OCI-LY3 (cell line): Measurements from ENCODE around the gene ARID2.

Source experiments
- H2AFZ ChIP-seq: fragments of 200-600, 300-600 bp; shearing (Covaris generic); 2 replicates; pipeline ENCODE4 v1.6.0; 2014; ENCODE audit warnings: antibody characterized with exemption, low read depth, low read length
- H3K27ac ChIP-seq: fragments of 200-600, 300-600 bp; sonication (generic); 2 replicates; pipeline ENCODE4 v1.5.1; 2014; ENCODE audit warnings: mild to moderate bottlenecking, low read length, moderate library complexity, mixed read lengths
- H3K27me3 ChIP-seq: fragments of 200-600, 300-600 bp; sonication (generic); 2 replicates; pipeline ENCODE4 v1.6.1; 2014; ENCODE audit warnings: low read depth, low read length, mixed read lengths
- H3K36me3 ChIP-seq: fragments of 200-600, 300-600 bp; sonication (generic); replicated peaks from 2 replicates; pipeline ENCODE3; 2014; ENCODE audit warnings: low read depth, low read length, mixed read lengths
- H3K4me1 ChIP-seq: fragments of 300-600, 200-600 bp; sonication (generic); 2 replicates; pipeline ENCODE4 v1.6.1; 2014; ENCODE audit warnings: low read length, mixed read lengths
- H3K4me2 ChIP-seq: fragments of 200-600, 300-600 bp; sonication (generic); 2 replicates; pipeline ENCODE4 v1.6.1; 2014; ENCODE audit warnings: low read length, mixed read lengths
- H3K4me3 ChIP-seq: fragments of 300-600, 200-600 bp; sonication (generic); 2 replicates; pipeline ENCODE4 v1.5.1; 2014; ENCODE audit warnings: antibody characterized with exemption, mild to moderate bottlenecking, low read length, moderate library complexity
- H3K79me2 ChIP-seq: fragments of 300-600, 200-600 bp; shearing (Covaris generic); 2 replicates; pipeline ENCODE4 v1.6.1; 2014; ENCODE audit warnings: mild to moderate bottlenecking, low read length, mixed read lengths
- H3K9ac ChIP-seq: fragments of 300-600, 200-600 bp; shearing (Covaris generic); 2 replicates; pipeline ENCODE4 v1.6.0; 2014; ENCODE audit warnings: mild to moderate bottlenecking, low read length, moderate library complexity
- H3K9me3 ChIP-seq: fragments of 200-600, 300-600 bp; shearing (Covaris generic); 2 replicates; pipeline ENCODE4 v1.6.1; 2014; ENCODE audit warnings: low read length, mixed read lengths; ENCODE audit not compliant: insufficient read depth
- H4K20me1 ChIP-seq: fragments of 200-600, 300-600 bp; sonication (generic); 2 replicates; pipeline ENCODE4 v1.6.1; 2016; ENCODE audit warnings: low read length, mixed read lengths; ENCODE audit not compliant: insufficient read depth
- EZH2phosphoT487 ChIP-seq: fragments of 200-600 bp; shearing (Covaris generic); IDR thresholded peaks from 2 replicates; pipeline ENCODE4 v1.6.1; 2018; ENCODE audit warnings: antibody characterized with exemption, mixed run types, low read depth
- TF ChIP-seq, protein P1 (sequence below): fragments of 200-600, 300-600 bp; sonication (generic); IDR thresholded peaks from 2 replicates; pipeline ENCODE4 v1.5.1; 2014; ENCODE audit warnings: antibody characterized with exemption, low read length, low read depth

The ARID2 gene

GRCh38 chr12:45732250-45732649 is 2.7 kb downstream of the ARID2 start:
- Histone ChIP-seq H3K4me1 (peaks cover 14% of the 10 kb centered on the region), H3K36me3 (peaks cover 32% of the 10 kb centered on the region), H4K20me1 (peaks cover 3% of the 10 kb centered on the region), H3K9me3 (no peaks in the 10 kb centered on the region), H3K9ac (peak overlapping the region; percentile 82), H3K4me2 (peak overlapping the region; percentile 65), H3K79me2 (peaks cover 66% of the 10 kb centered on the region), H3K4me3 (peak overlapping the region; percentile 86), H3K27ac (no peak overlapping the region), H2AFZ (no peak overlapping the region), H3K27me3 (no peaks in the 10 kb centered on the region)
- TF ChIP-seq, protein P1, sequence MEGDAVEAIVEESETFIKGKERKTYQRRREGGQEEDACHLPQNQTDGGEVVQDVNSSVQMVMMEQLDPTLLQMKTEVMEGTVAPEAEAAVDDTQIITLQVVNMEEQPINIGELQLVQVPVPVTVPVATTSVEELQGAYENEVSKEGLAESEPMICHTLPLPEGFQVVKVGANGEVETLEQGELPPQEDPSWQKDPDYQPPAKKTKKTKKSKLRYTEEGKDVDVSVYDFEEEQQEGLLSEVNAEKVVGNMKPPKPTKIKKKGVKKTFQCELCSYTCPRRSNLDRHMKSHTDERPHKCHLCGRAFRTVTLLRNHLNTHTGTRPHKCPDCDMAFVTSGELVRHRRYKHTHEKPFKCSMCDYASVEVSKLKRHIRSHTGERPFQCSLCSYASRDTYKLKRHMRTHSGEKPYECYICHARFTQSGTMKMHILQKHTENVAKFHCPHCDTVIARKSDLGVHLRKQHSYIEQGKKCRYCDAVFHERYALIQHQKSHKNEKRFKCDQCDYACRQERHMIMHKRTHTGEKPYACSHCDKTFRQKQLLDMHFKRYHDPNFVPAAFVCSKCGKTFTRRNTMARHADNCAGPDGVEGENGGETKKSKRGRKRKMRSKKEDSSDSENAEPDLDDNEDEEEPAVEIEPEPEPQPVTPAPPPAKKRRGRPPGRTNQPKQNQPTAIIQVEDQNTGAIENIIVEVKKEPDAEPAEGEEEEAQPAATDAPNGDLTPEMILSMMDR: no peak
- TF ChIP-seq EZH2phosphoT487: no peak

DNA sequence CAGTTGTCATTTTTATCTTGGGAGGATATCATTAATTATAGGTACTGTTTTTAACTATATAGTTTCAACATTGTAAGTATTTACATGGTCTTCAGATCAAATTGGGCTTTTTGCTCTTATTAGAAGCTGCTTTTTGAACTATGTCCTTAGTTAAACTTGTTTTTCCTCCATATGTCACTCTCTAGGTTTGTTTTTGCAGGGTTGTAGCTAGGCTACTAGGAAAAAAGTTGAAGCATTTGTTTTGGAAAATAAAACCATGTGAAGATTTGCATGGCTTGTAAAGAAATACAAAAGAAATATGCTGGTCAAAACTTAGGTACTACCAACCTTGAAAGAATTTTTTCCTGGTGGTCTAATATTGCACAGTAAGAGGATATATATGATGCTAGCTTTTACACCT is 3.4 kb downstream of the ARID2 start:
- peak overlapping the region; percentile 65; the same call in 1 of the 2 replicates for H3K4me2 ChIP-seq
- H2AFZ ChIP-seq: no peak overlapping the region
- no peak overlapping the region for H3K9ac ChIP-seq
- H3K4me3 ChIP-seq: no peak overlapping the region
- H4K20me1 ChIP-seq: peaks cover 7% of the 10 kb centered on the region
- H3K9me3 ChIP-seq: no peaks in the 10 kb centered on the region
- H3K79me2 ChIP-seq: peaks cover 73% of the 10 kb centered on the region
- no peaks in the 10 kb centered on the region for H3K27me3 ChIP-seq
- TF ChIP-seq EZH2phosphoT487: no peak
- TF ChIP-seq, protein P1: no peak
- no peak overlapping the region for H3K27ac ChIP-seq
- H3K4me1 ChIP-seq: peaks cover 14% of the 10 kb centered on the region
- peaks cover 38% of the 10 kb centered on the region for H3K36me3 ChIP-seq

- H3K4me3 ChIP-seq: no peak overlapping the region
- H2AFZ ChIP-seq: no peak overlapping the region
- peaks cover 11% of the 10 kb centered on the region for H4K20me1 ChIP-seq
- TF ChIP-seq, protein P1: no peak
- TF ChIP-seq EZH2phosphoT487: no peak
- no peak overlapping the region for H3K4me2 ChIP-seq
- no peaks in the 10 kb centered on the region for H3K27me3 ChIP-seq
- H3K79me2 ChIP-seq: peaks cover 89% of the 10 kb centered on the region
- no peaks in the 10 kb centered on the region for H3K9me3 ChIP-seq
- peaks cover 58% of the 10 kb centered on the region for H3K36me3 ChIP-seq
- peaks cover 6% of the 10 kb centered on the region for H3K4me1 ChIP-seq
- H3K9ac ChIP-seq: no peak overlapping the region
- H3K27ac ChIP-seq: no peak overlapping the region
Observed at GRCh38 chr12:45737638-45738037, 8.1 kb downstream of the ARID2 start.

DNA sequence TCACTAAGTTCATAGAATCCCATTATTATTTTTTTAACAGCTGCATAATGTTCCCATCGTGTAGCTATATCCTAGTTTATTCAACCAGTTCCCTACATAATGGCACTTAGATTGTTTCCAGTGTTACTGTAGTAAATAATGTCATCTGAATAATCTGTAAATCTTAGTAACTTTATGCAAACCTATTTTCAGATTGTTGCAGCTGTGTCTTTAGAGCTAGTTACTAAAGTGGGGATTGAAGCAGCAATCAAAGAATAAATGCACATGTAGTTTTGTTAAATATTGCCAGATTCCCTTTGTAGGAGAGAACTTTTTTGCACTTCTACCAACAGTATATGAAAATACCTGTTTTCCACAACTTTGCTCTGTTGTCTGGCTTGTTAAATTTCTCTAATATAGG is 13.1 kb downstream of the ARID2 start:
- Histone ChIP-seq H4K20me1 (peaks cover 34% of the 10 kb centered on the region), H3K36me3 (peaks cover 27% of the 10 kb centered on the region), H3K4me3 (no peak overlapping the region), H3K4me2 (no peak overlapping the region), H3K27me3 (no peaks in the 10 kb centered on the region), H2AFZ (no peak overlapping the region), H3K9me3 (no peaks in the 10 kb centered on the region), H3K27ac (no peak overlapping the region), H3K4me1 (no peaks in the 10 kb centered on the region), H3K79me2 (peaks cover 87% of the 10 kb centered on the region), H3K9ac (no peak overlapping the region)
- TF ChIP-seq, protein P1: no peak
- no peak for TF ChIP-seq EZH2phosphoT487
